Measurements from ENCODE around the gene OSBPL3. TPM values are rescaled to one million over a fixed set of nuclear protein-coding genes. Genes with fewer than 3 reads are reported as not detected.

Gene OSBPL3
- total and polyA plus RNA-seq, 2 donors (not counting 3 experiments of a cell fraction or from before 2014, with no cell fraction given): 7.5 to 27.1 TPM

GRCh38 chr7:24871770-24872169 is 108.2 kb downstream of the OSBPL3 start:
- no peak overlapping the region for H3K9ac ChIP-seq (replicated peaks; ENCODE audit: extremely low read depth, insufficient read depth, low read length)
- no peak overlapping the region for H3K4me3 ChIP-seq (replicated peaks in 1 of 3; ENCODE audit: insufficient read depth in 1 of 3, low read depth in 1 of 3, low read length in 3 of 3)
- H3K4me1 ChIP-seq (ENCODE audit: control insufficient read depth, extremely low read depth, insufficient read depth, low read length): peaks cover 2% of the 10 kb centered on the region
- DNase-seq (ENCODE audit: low read depth, low spot score) (no peak), FAIRE-seq (no peak)
- no TSS peak for BruUV-seq (replicated peaks)
- no peaks in the 10 kb centered on the region for H3K9me1 ChIP-seq (replicated peaks; ENCODE audit: control insufficient read depth, extremely low read depth, insufficient read depth, low read length)
- peaks cover 0 to 6% of the 10 kb centered on the region in 2 experiments for H3K36me3 ChIP-seq (ENCODE audit: control insufficient read depth in 2 of 2, extremely low read depth in 1 of 2, insufficient read depth in 2 of 2, low read length in 2 of 2)
- no peaks in the 10 kb centered on the region for H3K9me3 ChIP-seq (replicated peaks; ENCODE audit: control insufficient read depth, insufficient read depth, low read length)
- no peak for TF ChIP-seq EZH2 (IDR thresholded peaks at IDR 0.05; ENCODE audit: borderline replicate concordance, low read depth, low read length, severe bottlenecking)
- no peak for TF ChIP-seq MAX (IDR thresholded peaks at IDR 0.05; ENCODE audit: insufficient read depth, insufficient read length)
- ChIA-PET CTCF (interaction anchor here (1.2 kb wide), 2 partner anchors 9 to 45 kb away, joined by 4 read pairs; no protein-coding TSS in a partner anchor), POLR2A (no interaction called here)
- intact Hi-C loops (cut with micrococcal nuclease) (no loop called here), dilution Hi-C loops (cut with MboI; ENCODE audit: extremely low pct_ligation_motif_present, low sequenced_read_pairs) (no loop called here)
- H3K79me2 ChIP-seq (ENCODE audit: control insufficient read depth, insufficient read depth, low read length): no peaks in the 10 kb centered on the region
- no peaks in the 10 kb centered on the region for H4K20me1 ChIP-seq (replicated peaks; ENCODE audit: control insufficient read depth, extremely low read depth, insufficient read depth, low read length)
- H3K27me3 ChIP-seq (ENCODE audit: control insufficient read depth in 2 of 2, insufficient read depth in 2 of 2, low read length in 2 of 2): no peaks in the 10 kb centered on the region
- no peak overlapping the region for H2AFZ ChIP-seq (ENCODE audit: low read depth, low read length)
- H3K4me2 ChIP-seq (ENCODE audit: insufficient read depth, low read length): no peak overlapping the region
- no peak overlapping the region for H3K27ac ChIP-seq (ENCODE audit: insufficient read depth, low read depth, low read length)

DNA sequence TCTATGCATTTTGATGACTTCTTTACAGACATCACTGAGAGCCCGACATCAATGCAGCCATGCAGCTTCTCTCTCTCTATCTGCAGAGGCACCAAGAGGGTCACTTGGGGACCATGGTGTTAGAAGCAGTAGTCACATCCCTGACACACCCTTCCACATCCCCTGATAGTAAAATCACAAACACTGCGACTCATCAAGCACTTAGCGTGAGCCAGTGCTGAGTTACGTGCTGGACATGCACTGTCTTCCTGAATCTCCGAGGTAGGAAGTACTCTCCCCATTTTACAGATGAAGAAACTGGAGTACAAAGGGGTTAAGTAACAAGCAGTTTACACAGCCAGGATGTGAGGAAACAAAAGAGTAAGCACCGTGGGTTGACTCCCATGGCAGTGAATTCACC is 109.2 kb downstream of the OSBPL3 start:
- no peak overlapping the region for H3K27ac ChIP-seq (ENCODE audit: insufficient read depth, low read depth, low read length)
- H3K9me3 ChIP-seq (replicated peaks; ENCODE audit: control insufficient read depth, insufficient read depth, low read length): no peaks in the 10 kb centered on the region
- dilution Hi-C loops (cut with MboI; ENCODE audit: extremely low pct_ligation_motif_present, low sequenced_read_pairs) (no loop called here), intact Hi-C loops (cut with micrococcal nuclease) (no loop called here)
- no peak overlapping the region for H2AFZ ChIP-seq (ENCODE audit: low read depth, low read length)
- H3K27me3 ChIP-seq (ENCODE audit: control insufficient read depth in 2 of 2, insufficient read depth in 2 of 2, low read length in 2 of 2): no peaks in the 10 kb centered on the region
- FAIRE-seq: no peak
- no peaks in the 10 kb centered on the region for H3K79me2 ChIP-seq (ENCODE audit: control insufficient read depth, insufficient read depth, low read length)
- ChIA-PET CTCF (interaction anchor here (0.6 kb wide), 1 partner anchor 28 kb away, joined by 4 read pairs; no protein-coding TSS in a partner anchor), POLR2A (no interaction called here)
- H3K4me1 ChIP-seq (ENCODE audit: control insufficient read depth, extremely low read depth, insufficient read depth, low read length): peaks cover 2% of the 10 kb centered on the region
- no peaks in the 10 kb centered on the region for H3K9me1 ChIP-seq (replicated peaks; ENCODE audit: control insufficient read depth, extremely low read depth, insufficient read depth, low read length)
- DNase-seq (ENCODE audit: low read depth, low spot score): no peak
- no peak overlapping the region for H3K9ac ChIP-seq (replicated peaks; ENCODE audit: extremely low read depth, insufficient read depth, low read length)
- H3K4me3 ChIP-seq (replicated peaks in 1 of 3; ENCODE audit: insufficient read depth in 1 of 3, low read depth in 1 of 3, low read length in 3 of 3): no peak overlapping the region
- TF ChIP-seq GATA2 (IDR thresholded peaks at IDR 0.05; ENCODE audit: insufficient read depth, insufficient read length, low read depth, low read length): no peak
- TF ChIP-seq FOS (IDR thresholded peaks at IDR 0.05; ENCODE audit: borderline replicate concordance, insufficient read depth, low read length): peak; percentile 63
- no peak for TF ChIP-seq POLR2A (IDR thresholded peaks at IDR 0.05; ENCODE audit: low read depth, low read length)
- TF ChIP-seq JUN (IDR thresholded peaks at IDR 0.05; ENCODE audit: borderline replicate concordance, insufficient read depth, insufficient read length, low read depth): no peak
- TF ChIP-seq MAX (IDR thresholded peaks at IDR 0.05; ENCODE audit: insufficient read depth, insufficient read length): no peak
- no peak for TF ChIP-seq MYC (IDR thresholded peaks at IDR 0.05; ENCODE audit: low read depth, low read length)
- TF ChIP-seq POLR2AphosphoS5 (IDR thresholded peaks at IDR 0.05; ENCODE audit: insufficient read depth, low read depth, low read length): no peak
- no peak for TF ChIP-seq EZH2 (IDR thresholded peaks at IDR 0.05; ENCODE audit: borderline replicate concordance, low read depth, low read length, severe bottlenecking)
- H4K20me1 ChIP-seq (replicated peaks; ENCODE audit: control insufficient read depth, extremely low read depth, insufficient read depth, low read length): no peaks in the 10 kb centered on the region
- no peak overlapping the region for H3K4me2 ChIP-seq (ENCODE audit: insufficient read depth, low read length)
- H3K36me3 ChIP-seq (ENCODE audit: control insufficient read depth in 2 of 2, extremely low read depth in 1 of 2, insufficient read depth in 2 of 2, low read length in 2 of 2): peaks cover 0 to 8% of the 10 kb centered on the region in 2 experiments
- BruUV-seq (replicated peaks): no TSS peak

Measured in endothelial cell of umbilical vein (primary cell).